Adipocyte (in vitro differentiated cells): ENCODE measurements around the gene ZFP28.

Source experiments
- DNase-seq: peaks from one replicate; pipeline ENCODE4 v3.0.0-alpha.2; 2015; ENCODE audit warnings: low read depth
- H3K27me3 ChIP-seq: replicated peaks from 2 replicates; pipeline ENCODE4 v1.7.0; 2013; ENCODE audit warnings: mild to moderate bottlenecking, low read length, moderate library complexity; ENCODE audit not compliant: control insufficient read depth, insufficient read depth
- H3K36me3 ChIP-seq: 2 replicates; pipeline ENCODE4 v1.7.0; 2013; ENCODE audit warnings: low read length, mild to moderate bottlenecking, moderate library complexity; ENCODE audit not compliant: control insufficient read depth, insufficient read depth, severe bottlenecking
- H3K4me1 ChIP-seq: 2 replicates; pipeline ENCODE4 v1.7.0; 2013; ENCODE audit warnings: mild to moderate bottlenecking, low read length, moderate library complexity; ENCODE audit not compliant: control insufficient read depth, insufficient read depth
- H3K4me3 ChIP-seq: 2 replicates; pipeline ENCODE4 v1.7.0; 2013; ENCODE audit warnings: mild to moderate bottlenecking, low read length, moderate library complexity
- H3K9ac ChIP-seq: 2 replicates; pipeline ENCODE4 v1.7.0; 2013; ENCODE audit warnings: mild to moderate bottlenecking, low read length, moderate library complexity
- H3K9me3 ChIP-seq: 2 replicates; pipeline ENCODE4 v1.7.0; 2013; ENCODE audit warnings: mild to moderate bottlenecking, low read length, moderate library complexity; ENCODE audit not compliant: control insufficient read depth

The ZFP28 gene

DNA sequence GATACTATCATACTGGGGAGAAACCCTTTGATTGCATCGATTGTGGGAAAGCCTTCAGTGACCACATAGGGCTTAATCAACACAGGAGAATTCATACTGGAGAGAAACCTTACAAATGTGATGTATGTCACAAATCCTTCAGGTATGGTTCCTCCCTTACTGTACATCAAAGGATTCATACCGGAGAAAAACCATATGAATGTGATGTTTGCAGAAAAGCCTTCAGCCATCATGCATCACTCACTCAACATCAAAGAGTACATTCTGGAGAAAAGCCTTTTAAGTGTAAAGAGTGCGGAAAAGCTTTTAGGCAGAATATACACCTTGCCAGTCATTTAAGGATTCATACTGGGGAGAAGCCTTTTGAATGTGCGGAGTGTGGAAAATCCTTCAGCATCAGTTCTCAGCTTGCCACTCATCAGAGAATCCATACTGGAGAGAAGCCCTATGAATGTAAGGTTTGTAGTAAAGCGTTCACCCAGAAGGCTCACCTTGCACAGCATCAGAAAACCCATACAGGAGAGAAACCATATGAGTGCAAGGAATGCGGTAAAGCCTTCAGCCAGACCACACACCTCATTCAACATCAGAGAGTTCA, 15.6 kb downstream of the ZFP28 start:
- Histone ChIP-seq H3K27me3 (no peaks in the 10 kb centered on the region), H3K9me3 (peaks cover 98% of the 10 kb centered on the region), H3K4me1 (no peaks in the 10 kb centered on the region), H3K36me3 (peaks cover 70% of the 10 kb centered on the region), H3K4me3 (peak overlapping the region; percentile 77), H3K9ac (no peak overlapping the region)
- DNase-seq, result no peak

- no peak overlapping the region for H3K9ac ChIP-seq
- DNase-seq, result no peak
- peak overlapping the region; percentile 47 for H3K4me3 ChIP-seq
These were observed 24.0 kb downstream of the ZFP28 start for GRCh38 chr19:56562766-56563165.

DNA sequence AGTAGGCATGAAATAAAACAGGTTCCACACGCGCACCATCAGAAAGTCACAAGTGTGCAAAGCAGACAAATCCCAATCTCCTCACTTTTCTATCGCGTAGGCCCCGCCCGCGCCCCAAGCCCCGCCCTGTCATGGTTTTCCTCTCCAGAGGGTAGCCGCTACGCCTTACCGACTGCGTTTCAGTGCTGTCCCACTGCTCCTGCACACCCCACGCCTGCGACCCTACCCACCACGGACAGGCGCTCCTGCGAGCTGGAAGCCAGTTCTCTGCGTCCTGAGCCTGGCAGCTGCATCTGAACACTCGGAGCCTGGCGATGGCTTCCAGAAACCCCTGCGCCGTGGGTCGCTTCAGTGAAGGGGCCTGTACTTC, 28.1 kb downstream of the ZFP28 start:
- Histone ChIP-seq H3K27me3 (no peaks in the 10 kb centered on the region), H3K4me3 (peak overlapping the region; percentile 96), H3K9ac (peak overlapping the region; percentile 94), H3K36me3 (peaks cover 46% of the 10 kb centered on the region), H3K9me3 (peaks cover 86% of the 10 kb centered on the region), H3K4me1 (peaks cover 5% of the 10 kb centered on the region)
- peak; percentile 59 for DNase-seq

More at GRCh38 chr19:56562766-56563165, 24.0 kb downstream of the ZFP28 start:
- Histone ChIP-seq H3K36me3 (peaks cover 13% of the 10 kb centered on the region), H3K4me1 (peaks cover 1% of the 10 kb centered on the region), H3K27me3 (no peaks in the 10 kb centered on the region), H3K9me3 (peaks cover 85% of the 10 kb centered on the region)

GRCh38 chr19:56567274-56568120, 28.7 kb downstream of the ZFP28 start, which contains the start of gene ZNF470:
ZNF470 (plus strand) TSS chr19:56567468; CDS start chr19:56570312, 2,844 bp downstream.
- peak; percentile 98 for DNase-seq
- peaks cover 84% of the 10 kb centered on the region for H3K9me3 ChIP-seq

DNA sequence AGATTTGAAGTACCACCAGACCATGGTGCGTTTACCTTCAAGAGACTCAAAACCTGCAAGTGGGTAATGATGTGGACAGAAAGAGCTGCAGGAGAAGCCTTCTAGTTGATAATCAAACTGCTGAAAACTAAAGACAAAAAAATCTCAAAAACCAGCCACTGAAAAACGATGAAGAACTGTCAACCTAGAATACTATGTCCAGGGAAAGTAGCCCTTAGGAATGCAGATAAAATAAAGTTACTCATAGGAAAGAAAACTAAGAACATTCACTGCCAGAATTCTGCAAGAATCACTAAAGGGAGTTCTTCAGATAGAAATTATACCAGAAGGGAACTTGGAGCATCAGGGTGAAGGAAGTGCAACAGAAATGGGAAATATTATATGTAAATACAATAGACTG, 33.8 kb downstream of the ZFP28 start:
- H3K27me3 ChIP-seq, result no peaks in the 10 kb centered on the region
- H3K9ac ChIP-seq, result no peak overlapping the region
- H3K4me1 ChIP-seq, result peaks cover 5% of the 10 kb centered on the region
- peaks cover 86% of the 10 kb centered on the region for H3K36me3 ChIP-seq
- H3K4me3 ChIP-seq, result peak overlapping the region; percentile 73
- DNase-seq, result no peak
- H3K9me3 ChIP-seq, result peaks cover 95% of the 10 kb centered on the region

More at GRCh38 chr19:56567274-56568120, 28.7 kb downstream of the ZFP28 start, which contains the start of gene ZNF470:
- H3K9ac ChIP-seq, result peak within 1 kb of the TSS; percentile 94
- H3K4me3 ChIP-seq, result peak within 1 kb of the TSS; percentile 96
- peaks cover 5% of the 10 kb centered on the region for H3K4me1 ChIP-seq
- peaks cover 48% of the 10 kb centered on the region for H3K36me3 ChIP-seq
- no peaks in the 10 kb centered on the region for H3K27me3 ChIP-seq

- Histone ChIP-seq H3K27me3 (no peaks in the 10 kb centered on the region), H3K9me3 (peaks cover 98% of the 10 kb centered on the region), H3K4me1 (no peaks in the 10 kb centered on the region), H3K36me3 (peaks cover 92% of the 10 kb centered on the region), H3K9ac (no peak overlapping the region), H3K4me3 (peak overlapping the region; percentile 73)
- no peak for DNase-seq
These were observed 35.2 kb downstream of the ZFP28 start for GRCh38 chr19:56573914-56574313.

DNA sequence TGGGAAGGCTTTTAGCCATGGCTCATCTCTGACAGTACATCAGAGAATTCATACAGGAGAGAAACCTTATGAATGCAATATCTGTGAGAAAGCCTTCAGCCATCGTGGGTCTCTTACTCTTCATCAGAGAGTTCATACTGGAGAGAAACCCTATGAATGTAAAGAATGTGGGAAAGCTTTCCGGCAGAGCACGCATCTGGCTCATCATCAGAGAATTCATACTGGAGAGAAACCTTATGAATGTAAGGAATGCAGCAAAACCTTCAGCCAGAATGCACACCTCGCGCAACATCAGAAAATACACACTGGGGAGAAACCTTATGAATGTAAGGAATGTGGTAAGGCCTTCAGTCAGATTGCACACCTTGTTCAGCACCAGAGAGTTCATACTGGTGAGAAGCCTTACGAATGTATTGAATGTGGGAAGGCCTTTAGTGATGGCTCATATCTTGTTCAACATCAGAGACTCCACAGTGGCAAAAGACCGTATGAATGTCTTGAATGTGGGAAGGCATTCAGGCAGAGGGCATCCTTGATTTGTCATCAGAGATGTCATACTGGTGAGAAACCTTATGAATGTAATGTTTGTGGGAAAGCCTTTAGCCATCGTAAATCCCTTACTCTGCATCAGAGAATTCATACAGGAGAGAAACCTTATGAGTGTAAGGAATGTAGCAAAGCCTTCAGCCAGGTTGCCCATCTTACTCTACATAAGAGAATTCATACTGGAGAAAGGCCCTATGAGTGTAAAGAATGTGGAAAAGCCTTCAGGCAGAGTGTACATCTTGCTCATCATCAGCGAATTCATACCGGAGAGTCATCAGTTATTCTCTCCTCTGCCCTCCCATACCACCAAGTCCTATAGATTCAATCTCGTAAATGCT, 39.2 kb downstream of the ZFP28 start:
- Histone ChIP-seq H3K27me3 (no peaks in the 10 kb centered on the region), H3K4me3 (peak overlapping the region; percentile 73), H3K4me1 (no peaks in the 10 kb centered on the region), H3K9ac (no peak overlapping the region), H3K9me3 (peaks cover 100% of the 10 kb centered on the region), H3K36me3 (peaks cover 74% of the 10 kb centered on the region)
- DNase-seq, result no peak

GRCh38 chr19:56594446-56594782, 55.7 kb downstream of the ZFP28 start:
- Histone ChIP-seq H3K36me3 (no peaks in the 10 kb centered on the region), H3K9ac (peak overlapping the region; percentile 96), H3K4me3 (peak overlapping the region; percentile 98), H3K9me3 (no peaks in the 10 kb centered on the region), H3K27me3 (no peaks in the 10 kb centered on the region), H3K4me1 (peaks cover 5% of the 10 kb centered on the region)
- DNase-seq, result no peak

GRCh38 chr19:56594783-56595547, 56.2 kb downstream of the ZFP28 start, which contains the start of gene ZNF71:
ZNF71 (plus strand) TSS chr19:56595302; CDS start chr19:56601559, 6,257 bp downstream.
- Histone ChIP-seq H3K9ac (peak within 1 kb of the TSS; percentile 96), H3K36me3 (no peaks in the 10 kb centered on the region), H3K9me3 (no peaks in the 10 kb centered on the region), H3K4me1 (peaks cover 5% of the 10 kb centered on the region), H3K4me3 (peak within 1 kb of the TSS; percentile 98), H3K27me3 (no peaks in the 10 kb centered on the region)
- DNase-seq, result peak; percentile 96

DNA sequence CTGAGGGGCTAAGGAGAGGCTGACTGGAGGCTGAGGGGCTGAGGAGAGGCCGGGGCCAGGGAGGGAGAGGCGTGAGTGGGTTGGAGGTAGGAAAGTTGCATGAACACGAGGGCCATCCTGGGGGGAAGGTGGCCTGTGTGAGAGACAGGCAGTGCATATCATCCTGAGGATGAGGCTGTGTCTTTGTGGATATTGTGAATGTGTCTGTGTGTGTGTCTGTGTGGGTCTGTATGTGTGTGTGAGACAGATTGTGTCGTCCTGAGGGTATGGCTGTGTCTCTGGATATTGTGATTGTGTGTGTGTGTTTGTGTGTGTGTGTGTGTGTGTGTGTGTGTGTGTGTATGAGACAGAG, 56.8 kb downstream of the ZFP28 start:
- no peaks in the 10 kb centered on the region for H3K36me3 ChIP-seq
- no peaks in the 10 kb centered on the region for H3K27me3 ChIP-seq
- H3K4me3 ChIP-seq, result peak overlapping the region; percentile 98
- peaks cover 5% of the 10 kb centered on the region for H3K4me1 ChIP-seq
- no peak for DNase-seq
- peak overlapping the region; percentile 96 for H3K9ac ChIP-seq
- no peaks in the 10 kb centered on the region for H3K9me3 ChIP-seq
